Suprapubic skin (tissue), 4 donors: ENCODE measurements around the gene NDUFA13.

Source experiments
- EP300 ChIP-seq: sonication (generic); formaldehyde crosslinking; IDR thresholded peaks from one replicate; pipeline ENCODE4 v1.6.1; 2017; ENCODE audit warnings: antibody characterized with exemption
- POLR2A ChIP-seq, 2 donors: fragments of 450-650 bp; IDR thresholded peaks; one replicate each; pipeline ENCODE4 v1.6.1; 2017; ENCODE audit warnings: antibody characterized with exemption in 2 of 2, mild to moderate bottlenecking in 2 of 2, moderate library complexity in 2 of 2
- POLR2AphosphoS5 ChIP-seq, 3 donors: sonication (generic); formaldehyde crosslinking; IDR thresholded peaks; one replicate each; pipeline ENCODE4 v1.6.1; 2017; ENCODE audit warnings: antibody characterized with exemption in 3 of 3
- TF ChIP-seq, protein P1 (sequence below), 2 donors: fragments of 200-600 bp in 1 of 2; fragments of 450-650 bp in 1 of 2; sonication (generic) in 1 of 2; IDR thresholded peaks; one replicate each; pipeline ENCODE4 v1.5.1; 2016 to 2019; ENCODE audit warnings: antibody characterized with exemption in 2 of 2, mild to moderate bottlenecking in 1 of 2, moderate library complexity in 1 of 2

DNA sequence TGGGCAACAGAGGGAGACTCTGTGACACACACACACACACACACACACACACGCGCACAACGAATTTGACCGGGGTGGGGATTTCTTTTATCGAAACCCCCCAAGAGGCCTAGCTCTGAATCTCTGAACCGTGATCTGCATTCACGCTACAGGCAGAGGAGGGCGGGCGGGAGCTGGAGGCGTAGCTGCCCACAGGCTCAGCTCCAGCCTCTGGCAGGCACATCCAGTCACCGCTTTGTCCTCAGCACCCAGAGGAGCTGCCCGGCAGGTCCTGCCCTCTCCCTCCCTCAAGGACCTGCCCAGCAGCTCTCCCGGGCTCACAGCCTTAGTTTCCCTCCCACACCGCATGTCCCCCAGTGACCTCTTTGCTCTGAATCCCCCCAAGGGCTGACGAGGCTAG, 42.0 kb downstream of the NDUFA13 start:
- TF ChIP-seq, protein P1, sequence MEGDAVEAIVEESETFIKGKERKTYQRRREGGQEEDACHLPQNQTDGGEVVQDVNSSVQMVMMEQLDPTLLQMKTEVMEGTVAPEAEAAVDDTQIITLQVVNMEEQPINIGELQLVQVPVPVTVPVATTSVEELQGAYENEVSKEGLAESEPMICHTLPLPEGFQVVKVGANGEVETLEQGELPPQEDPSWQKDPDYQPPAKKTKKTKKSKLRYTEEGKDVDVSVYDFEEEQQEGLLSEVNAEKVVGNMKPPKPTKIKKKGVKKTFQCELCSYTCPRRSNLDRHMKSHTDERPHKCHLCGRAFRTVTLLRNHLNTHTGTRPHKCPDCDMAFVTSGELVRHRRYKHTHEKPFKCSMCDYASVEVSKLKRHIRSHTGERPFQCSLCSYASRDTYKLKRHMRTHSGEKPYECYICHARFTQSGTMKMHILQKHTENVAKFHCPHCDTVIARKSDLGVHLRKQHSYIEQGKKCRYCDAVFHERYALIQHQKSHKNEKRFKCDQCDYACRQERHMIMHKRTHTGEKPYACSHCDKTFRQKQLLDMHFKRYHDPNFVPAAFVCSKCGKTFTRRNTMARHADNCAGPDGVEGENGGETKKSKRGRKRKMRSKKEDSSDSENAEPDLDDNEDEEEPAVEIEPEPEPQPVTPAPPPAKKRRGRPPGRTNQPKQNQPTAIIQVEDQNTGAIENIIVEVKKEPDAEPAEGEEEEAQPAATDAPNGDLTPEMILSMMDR (IDR thresholded peaks at IDR 0.05) = no peak
- TF ChIP-seq POLR2AphosphoS5 (IDR thresholded peaks at IDR 0.05) (no peak), EP300 (no peak), POLR2A (IDR thresholded peaks at IDR 0.05) (no peak)
